Muscle layer of colon (tissue), 2 donors: Measurements from ENCODE around the gene RANBP3.
A peak's percentile ranks its signal among the peaks of the same experiment; 100 is the strongest.

ENCODE experiments used
- H3K27ac ChIP-seq: one replicate; pipeline ENCODE4 v1.7.0; 2013; ENCODE audit warnings: low read depth, mild to moderate bottlenecking, low read length, moderate library complexity
- H3K27me3 ChIP-seq, 2 donors: one replicate each; pipeline ENCODE4 v1.7.0; 2013; ENCODE audit warnings: low read length in 2 of 2, mild to moderate bottlenecking in 2 of 2; ENCODE audit not compliant: insufficient read depth in 2 of 2, control insufficient read depth in 1 of 2
- H3K36me3 ChIP-seq: one replicate; pipeline ENCODE4 v1.7.0; 2013; ENCODE audit warnings: mild to moderate bottlenecking, low read length; ENCODE audit not compliant: insufficient read depth
- H3K4me1 ChIP-seq: one replicate; pipeline ENCODE4 v1.7.0; 2013; ENCODE audit warnings: mild to moderate bottlenecking, low read length; ENCODE audit not compliant: insufficient read depth
- H3K4me3 ChIP-seq, 2 donors: one replicate each; pipeline ENCODE4 v1.7.0; 2013; ENCODE audit warnings: low read length in 2 of 2, low read depth in 1 of 2, mild to moderate bottlenecking in 1 of 2, moderate library complexity in 1 of 2
- H3K9ac ChIP-seq: one replicate; pipeline ENCODE4 v1.7.0; 2013; ENCODE audit warnings: low read length
- H3K9me3 ChIP-seq: one replicate; pipeline ENCODE4 v1.7.0; 2013; ENCODE audit warnings: mild to moderate bottlenecking, low read length
- donor health status: abdominal sarcoma.
- donor health status: Adenocarcinoma of cecum.

RANBP3 gene

DNA sequence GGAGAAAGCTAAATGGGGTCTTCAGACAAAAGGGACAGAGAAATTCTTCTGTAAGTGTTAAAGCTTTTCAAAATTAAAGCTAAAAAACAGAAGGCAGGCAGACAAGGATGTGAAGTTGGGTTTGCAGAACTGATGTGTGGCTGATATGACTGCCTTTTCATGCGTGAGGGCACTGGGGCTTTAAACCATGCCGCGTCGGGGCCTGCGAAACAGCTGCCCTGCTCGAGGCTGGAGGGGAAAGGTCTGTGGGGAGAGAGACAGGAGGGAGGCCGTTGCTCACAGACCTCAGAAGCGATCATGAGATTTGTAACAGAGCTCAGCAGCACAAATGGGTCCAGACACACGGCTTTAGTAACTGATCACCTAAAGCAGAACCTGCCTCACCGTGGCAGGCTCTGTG is 40.4 kb downstream of the RANBP3 start:
- no peak overlapping the region for H3K4me3 ChIP-seq
- H3K27ac ChIP-seq, result peak overlapping the region; percentile 24
- no peaks in the 10 kb centered on the region for H3K27me3 ChIP-seq
- peaks cover 25% of the 10 kb centered on the region for H3K36me3 ChIP-seq
- H3K4me1 ChIP-seq, result peaks cover 61% of the 10 kb centered on the region
- H3K9me3 ChIP-seq, result no peaks in the 10 kb centered on the region
- H3K9ac ChIP-seq, result no peak overlapping the region

- no peak overlapping the region for H3K4me3 ChIP-seq
- H3K27me3 ChIP-seq, result no peaks in the 10 kb centered on the region
- H3K4me1 ChIP-seq, result peaks cover 60% of the 10 kb centered on the region
- H3K9me3 ChIP-seq, result no peaks in the 10 kb centered on the region
- no peak overlapping the region for H3K9ac ChIP-seq
- peaks cover 23% of the 10 kb centered on the region for H3K36me3 ChIP-seq
- H3K27ac ChIP-seq, result peak overlapping the region; percentile 50
Measured at GRCh38 chr19:5936292-5936592, 41.7 kb downstream of the RANBP3 start.

DNA sequence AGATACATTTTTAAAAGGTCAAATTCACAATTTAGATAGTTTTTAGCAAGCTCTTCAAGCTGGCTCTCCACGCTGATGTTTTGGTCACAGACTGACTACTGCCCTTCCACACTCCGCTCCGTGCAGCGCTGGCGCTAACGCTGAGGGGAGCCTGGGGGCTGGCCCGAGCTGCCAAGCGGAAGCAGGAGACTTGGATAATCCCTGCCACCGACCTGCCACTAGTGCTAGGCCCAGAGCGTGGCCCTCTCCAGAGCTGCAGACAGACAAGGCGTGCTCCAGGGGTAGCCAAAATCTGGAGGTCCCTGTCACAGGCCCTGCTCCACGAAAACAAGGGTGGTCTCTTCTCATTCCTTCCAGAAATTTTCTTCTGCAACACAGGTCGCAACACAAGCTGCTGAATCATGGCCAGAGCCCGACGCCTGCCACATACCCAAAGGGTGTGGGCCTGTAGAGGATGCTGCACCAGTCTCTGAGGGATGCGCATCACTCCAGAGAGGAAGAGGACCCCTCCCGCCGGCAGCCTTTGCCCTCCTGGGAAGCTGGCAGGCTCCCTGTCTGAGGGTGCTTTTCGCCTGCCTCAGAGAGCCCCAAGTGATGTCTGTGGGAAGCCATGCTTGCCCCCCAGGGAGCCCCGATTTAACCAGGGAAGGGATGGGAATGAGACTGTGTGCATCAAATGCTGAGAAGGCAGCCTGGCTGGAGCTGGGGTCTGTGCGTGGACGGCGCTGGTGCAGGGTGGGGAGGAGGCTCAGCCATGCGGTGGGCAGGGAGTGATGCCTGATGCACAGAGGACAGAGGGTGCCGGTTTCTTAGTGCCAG is 42.3 kb downstream of the RANBP3 start:
- H3K4me3 ChIP-seq, result peak overlapping the region in 1 of 2 donors; percentile 13
- no peaks in the 10 kb centered on the region for H3K9me3 ChIP-seq
- no peak overlapping the region for H3K9ac ChIP-seq
- peaks cover 57% of the 10 kb centered on the region for H3K4me1 ChIP-seq
- peaks cover 23% of the 10 kb centered on the region for H3K36me3 ChIP-seq
- H3K27ac ChIP-seq, result peak overlapping the region; percentile 76
- no peaks in the 10 kb centered on the region for H3K27me3 ChIP-seq

DNA sequence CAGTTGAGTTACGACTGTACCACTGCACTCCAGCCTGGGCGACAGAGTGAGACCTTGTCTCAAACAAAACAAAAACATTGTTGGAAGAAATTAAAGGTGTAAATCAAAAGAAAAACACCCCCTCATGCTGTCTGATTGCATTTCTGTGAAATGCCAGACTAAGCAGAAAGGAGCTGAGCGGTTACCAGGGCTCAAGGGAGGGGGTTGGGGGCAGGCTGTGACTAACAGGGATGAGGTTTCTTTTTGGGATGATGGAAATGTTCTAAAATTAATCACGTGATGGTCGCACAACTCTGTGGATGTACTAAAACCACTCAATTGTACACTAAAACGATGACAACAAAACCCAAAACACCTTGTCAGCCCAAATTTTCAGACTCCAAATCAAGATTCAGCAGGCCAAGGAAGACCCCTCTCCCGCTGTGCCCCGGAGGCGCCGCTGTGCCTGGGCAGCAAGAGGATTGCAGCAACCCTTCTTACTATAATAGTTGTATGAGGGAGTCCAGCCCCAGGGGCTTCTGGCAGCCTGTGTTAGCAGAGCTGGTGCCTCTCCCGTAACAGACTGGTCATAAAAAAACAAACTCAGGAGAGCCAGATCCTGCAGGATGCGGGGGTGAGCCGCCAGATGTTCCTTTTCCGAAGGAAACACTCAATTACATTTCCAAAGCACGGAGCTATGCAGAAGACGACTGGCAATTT is 43.0 kb downstream of the RANBP3 start:
- Histone ChIP-seq H3K4me1 (peaks cover 57% of the 10 kb centered on the region), H3K27me3 (no peaks in the 10 kb centered on the region), H3K27ac (peak overlapping the region; percentile 76), H3K9me3 (no peaks in the 10 kb centered on the region), H3K9ac (no peak overlapping the region), H3K4me3 (peak overlapping the region in 1 of 2 donors; percentile 13), H3K36me3 (peaks cover 24% of the 10 kb centered on the region)

DNA sequence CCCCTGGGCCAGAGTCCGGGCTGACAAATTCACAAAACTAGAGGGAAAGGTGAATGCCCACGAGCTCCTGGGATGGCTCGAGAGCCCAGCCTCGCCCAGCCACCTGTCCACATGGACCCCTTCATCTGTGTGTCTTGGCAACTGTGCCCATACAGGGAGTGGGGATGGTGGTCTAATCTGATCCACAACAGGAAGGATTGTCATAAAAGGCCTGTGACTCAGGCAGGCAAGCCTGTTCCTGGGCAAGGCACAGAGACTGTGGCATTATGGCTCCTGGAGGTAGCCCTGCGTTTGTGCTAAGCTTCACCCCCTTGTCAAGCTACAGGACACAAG is 43.9 kb downstream of the RANBP3 start:
- H3K9ac ChIP-seq, result no peak overlapping the region
- H3K36me3 ChIP-seq, result peaks cover 24% of the 10 kb centered on the region
- H3K9me3 ChIP-seq, result no peaks in the 10 kb centered on the region
- H3K27ac ChIP-seq, result peak overlapping the region; percentile 76
- no peak overlapping the region for H3K4me3 ChIP-seq
- H3K27me3 ChIP-seq, result no peaks in the 10 kb centered on the region
- H3K4me1 ChIP-seq, result peaks cover 57% of the 10 kb centered on the region

GRCh38 chr19:5933391-5934068 is 44.4 kb downstream of the RANBP3 start:
- peaks cover 57% of the 10 kb centered on the region for H3K4me1 ChIP-seq
- H3K9ac ChIP-seq, result no peak overlapping the region
- H3K27ac ChIP-seq, result peak overlapping the region; percentile 76
- H3K4me3 ChIP-seq, result no peak overlapping the region
- no peaks in the 10 kb centered on the region for H3K9me3 ChIP-seq
- no peaks in the 10 kb centered on the region for H3K27me3 ChIP-seq
- peaks cover 25% of the 10 kb centered on the region for H3K36me3 ChIP-seq

GRCh38 chr19:5932609-5933262 is 45.2 kb downstream of the RANBP3 start:
- peak overlapping the region; percentile 76 for H3K27ac ChIP-seq
- H3K4me3 ChIP-seq, result no peak overlapping the region
- H3K9me3 ChIP-seq, result no peaks in the 10 kb centered on the region
- no peak overlapping the region for H3K9ac ChIP-seq
- peaks cover 33% of the 10 kb centered on the region for H3K36me3 ChIP-seq
- no peaks in the 10 kb centered on the region for H3K27me3 ChIP-seq
- H3K4me1 ChIP-seq, result peaks cover 60% of the 10 kb centered on the region

- Histone ChIP-seq H3K27me3 (no peaks in the 10 kb centered on the region), H3K9ac (no peak overlapping the region), H3K9me3 (no peaks in the 10 kb centered on the region), H3K27ac (peak overlapping the region; percentile 76), H3K4me1 (peaks cover 62% of the 10 kb centered on the region), H3K4me3 (no peak overlapping the region), H3K36me3 (peaks cover 39% of the 10 kb centered on the region)
Measured at GRCh38 chr19:5932146-5932545, 45.8 kb downstream of the RANBP3 start.

DNA sequence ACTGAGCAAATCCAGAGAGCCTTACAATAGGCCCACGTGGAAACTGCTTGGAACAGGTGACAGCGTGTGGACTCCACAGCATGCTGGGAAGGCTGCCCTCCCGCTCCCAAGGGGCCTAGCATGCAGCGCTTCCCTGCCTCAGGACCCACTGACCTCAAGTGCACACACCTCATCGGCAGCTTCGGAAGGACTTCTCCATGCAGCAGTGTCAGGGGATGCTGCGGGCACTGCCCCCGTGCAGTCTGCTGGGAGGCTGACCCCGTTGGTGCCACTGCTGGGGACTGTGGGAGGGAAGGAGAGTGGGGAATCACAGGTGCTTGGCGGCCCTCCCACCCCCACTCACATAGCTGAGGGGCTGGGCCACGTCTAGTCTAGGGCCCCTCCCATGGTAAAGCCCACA is 46.7 kb downstream of the RANBP3 start:
- peaks cover 44% of the 10 kb centered on the region for H3K36me3 ChIP-seq
- H3K9ac ChIP-seq, result no peak overlapping the region
- peak overlapping the region; percentile 3 for H3K27ac ChIP-seq
- H3K9me3 ChIP-seq, result no peaks in the 10 kb centered on the region
- H3K27me3 ChIP-seq, result no peaks in the 10 kb centered on the region
- no peak overlapping the region for H3K4me3 ChIP-seq
- peaks cover 71% of the 10 kb centered on the region for H3K4me1 ChIP-seq

- peaks cover 59% of the 10 kb centered on the region for H3K36me3 ChIP-seq
- peaks cover 64% of the 10 kb centered on the region for H3K4me1 ChIP-seq
- no peaks in the 10 kb centered on the region for H3K9me3 ChIP-seq
- H3K27ac ChIP-seq, result peak overlapping the region; percentile 36
- H3K27me3 ChIP-seq, result no peaks in the 10 kb centered on the region
- no peak overlapping the region for H3K9ac ChIP-seq
- H3K4me3 ChIP-seq, result no peak overlapping the region
Measured at GRCh38 chr19:5929625-5930024, 48.3 kb downstream of the RANBP3 start.

DNA sequence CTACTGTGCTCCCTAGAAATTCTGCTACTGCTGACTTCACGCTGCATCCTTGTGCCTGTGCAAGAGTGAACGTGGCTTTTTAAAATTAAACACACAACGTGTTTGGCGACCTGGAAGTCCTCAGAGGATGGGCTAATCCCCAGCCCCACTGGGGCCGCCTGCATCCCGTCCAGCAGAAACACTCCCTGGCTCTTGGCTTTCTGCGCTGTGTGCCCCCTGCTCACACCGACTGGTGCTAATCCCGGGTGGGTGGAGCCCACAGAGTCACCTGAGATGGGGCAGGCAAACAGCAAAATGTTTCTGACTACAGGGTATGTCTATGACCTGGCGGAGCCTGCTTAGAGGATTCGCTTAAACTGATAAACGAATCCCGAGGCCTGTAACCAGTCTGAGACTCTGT is 48.8 kb downstream of the RANBP3 start:
- H3K9ac ChIP-seq, result no peak overlapping the region
- H3K27me3 ChIP-seq, result no peaks in the 10 kb centered on the region
- no peak overlapping the region for H3K27ac ChIP-seq
- no peak overlapping the region for H3K4me3 ChIP-seq
- H3K4me1 ChIP-seq, result peaks cover 59% of the 10 kb centered on the region
- H3K9me3 ChIP-seq, result no peaks in the 10 kb centered on the region
- H3K36me3 ChIP-seq, result peaks cover 63% of the 10 kb centered on the region
